Measurements from ENCODE around the gene HELQ. TPM values are rescaled to one million over a fixed set of nuclear protein-coding genes. Genes with fewer than 3 reads are reported as not detected.

Gene HELQ
- total and polyA plus RNA-seq, 2 of the 13 experiments (the other 11 are each of a cell fraction or from before 2014, with no cell fraction given): 6.6 to 10.8 TPM

DNA sequence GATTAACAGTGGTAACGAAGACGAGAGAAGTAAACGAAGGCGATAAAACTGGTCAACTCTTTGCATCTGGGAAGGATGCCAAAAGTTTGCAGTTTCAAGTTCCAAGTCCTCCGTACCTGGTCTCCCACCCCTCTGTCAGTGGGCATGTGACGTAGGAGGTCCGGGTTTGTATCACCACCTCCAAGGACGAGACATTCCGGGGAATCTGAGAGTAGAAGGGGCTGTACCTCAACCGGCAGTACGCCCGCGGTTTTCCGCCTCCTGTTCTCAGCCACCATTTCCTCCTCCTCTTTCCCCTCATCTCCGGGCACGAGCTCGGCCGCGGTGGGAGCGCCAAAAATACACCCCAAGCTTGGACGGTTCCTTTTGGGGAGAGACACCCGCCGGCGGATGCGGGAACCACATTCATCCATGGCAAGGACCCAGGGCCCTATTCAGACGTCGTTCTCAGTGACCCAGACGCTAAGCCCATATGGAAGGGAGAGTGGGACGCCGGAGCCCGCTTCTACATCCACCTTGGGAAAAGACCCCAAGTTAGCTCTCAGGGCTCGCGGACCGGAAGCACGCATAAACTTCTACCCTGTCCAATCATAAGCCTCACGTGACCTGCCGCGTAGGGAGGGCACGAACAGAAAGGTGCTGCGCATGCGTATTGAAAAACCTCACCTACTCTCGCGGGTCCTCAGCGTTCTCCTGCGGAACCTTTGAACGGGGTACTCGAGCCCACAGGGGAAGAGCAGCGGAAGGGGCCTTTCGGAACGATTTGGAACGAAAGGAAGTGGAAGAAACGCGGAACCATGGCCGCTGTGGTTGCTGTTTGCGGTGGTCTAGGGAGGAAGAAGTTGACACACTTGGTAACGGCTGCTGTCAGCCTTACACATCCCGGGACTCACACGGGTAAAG, at the start of gene HELQ, which contains the start of gene MRPS18C (continued):
- TF ChIP-seq, protein P1, sequence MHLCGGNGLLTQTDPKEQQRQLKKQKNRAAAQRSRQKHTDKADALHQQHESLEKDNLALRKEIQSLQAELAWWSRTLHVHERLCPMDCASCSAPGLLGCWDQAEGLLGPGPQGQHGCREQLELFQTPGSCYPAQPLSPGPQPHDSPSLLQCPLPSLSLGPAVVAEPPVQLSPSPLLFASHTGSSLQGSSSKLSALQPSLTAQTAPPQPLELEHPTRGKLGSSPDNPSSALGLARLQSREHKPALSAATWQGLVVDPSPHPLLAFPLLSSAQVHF (CRISPR knock-in tag; IDR thresholded peaks at IDR 0.05): 0 out of 2 replicates have a peak, but pooled peaks have one; percentile 62
- TF ChIP-seq MZF1 (CRISPR knock-in tag; IDR thresholded peaks at IDR 0.05; ENCODE audit: borderline replicate concordance): no peak
- TF ChIP-seq POLR2A (IDR thresholded peaks at IDR 0.05; ENCODE audit: insufficient read depth in 1 of 2, low read depth in 2 of 2, low read length in 2 of 2): peak; percentile 91 to 97
- peak; percentile 32; the same call in 1 of the 2 replicates for TF ChIP-seq ZNF598 (CRISPR knock-in tag; IDR thresholded peaks at IDR 0.05; ENCODE audit: borderline replicate concordance)
- no peak for TF ChIP-seq NR1H2 (CRISPR knock-in tag; IDR thresholded peaks at IDR 0.05; ENCODE audit: borderline replicate concordance, low read depth)
- peak; percentile 91 for TF ChIP-seq U2AF1 (optimal IDR thresholded peaks at IDR 0.05; ENCODE audit: low read depth, low read length)
- TF ChIP-seq, protein P2, sequence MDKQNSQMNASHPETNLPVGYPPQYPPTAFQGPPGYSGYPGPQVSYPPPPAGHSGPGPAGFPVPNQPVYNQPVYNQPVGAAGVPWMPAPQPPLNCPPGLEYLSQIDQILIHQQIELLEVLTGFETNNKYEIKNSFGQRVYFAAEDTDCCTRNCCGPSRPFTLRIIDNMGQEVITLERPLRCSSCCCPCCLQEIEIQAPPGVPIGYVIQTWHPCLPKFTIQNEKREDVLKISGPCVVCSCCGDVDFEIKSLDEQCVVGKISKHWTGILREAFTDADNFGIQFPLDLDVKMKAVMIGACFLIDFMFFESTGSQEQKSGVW (CRISPR knock-in tag; IDR thresholded peaks at IDR 0.05; ENCODE audit: borderline replicate concordance): no peak
- TF ChIP-seq, protein P3, sequence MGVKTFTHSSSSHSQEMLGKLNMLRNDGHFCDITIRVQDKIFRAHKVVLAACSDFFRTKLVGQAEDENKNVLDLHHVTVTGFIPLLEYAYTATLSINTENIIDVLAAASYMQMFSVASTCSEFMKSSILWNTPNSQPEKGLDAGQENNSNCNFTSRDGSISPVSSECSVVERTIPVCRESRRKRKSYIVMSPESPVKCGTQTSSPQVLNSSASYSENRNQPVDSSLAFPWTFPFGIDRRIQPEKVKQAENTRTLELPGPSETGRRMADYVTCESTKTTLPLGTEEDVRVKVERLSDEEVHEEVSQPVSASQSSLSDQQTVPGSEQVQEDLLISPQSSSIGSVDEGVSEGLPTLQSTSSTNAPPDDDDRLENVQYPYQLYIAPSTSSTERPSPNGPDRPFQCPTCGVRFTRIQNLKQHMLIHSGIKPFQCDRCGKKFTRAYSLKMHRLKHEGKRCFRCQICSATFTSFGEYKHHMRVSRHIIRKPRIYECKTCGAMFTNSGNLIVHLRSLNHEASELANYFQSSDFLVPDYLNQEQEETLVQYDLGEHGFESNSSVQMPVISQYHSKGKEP (CRISPR knock-in tag; IDR thresholded peaks at IDR 0.05): no peak; the same call in none of the 2 replicates
- TF ChIP-seq ARHGAP35 (CRISPR knock-in tag; IDR thresholded peaks at IDR 0.05; ENCODE audit: borderline replicate concordance): peak; percentile 67; the same call in 1 of the 2 replicates
- TF ChIP-seq, protein P4, sequence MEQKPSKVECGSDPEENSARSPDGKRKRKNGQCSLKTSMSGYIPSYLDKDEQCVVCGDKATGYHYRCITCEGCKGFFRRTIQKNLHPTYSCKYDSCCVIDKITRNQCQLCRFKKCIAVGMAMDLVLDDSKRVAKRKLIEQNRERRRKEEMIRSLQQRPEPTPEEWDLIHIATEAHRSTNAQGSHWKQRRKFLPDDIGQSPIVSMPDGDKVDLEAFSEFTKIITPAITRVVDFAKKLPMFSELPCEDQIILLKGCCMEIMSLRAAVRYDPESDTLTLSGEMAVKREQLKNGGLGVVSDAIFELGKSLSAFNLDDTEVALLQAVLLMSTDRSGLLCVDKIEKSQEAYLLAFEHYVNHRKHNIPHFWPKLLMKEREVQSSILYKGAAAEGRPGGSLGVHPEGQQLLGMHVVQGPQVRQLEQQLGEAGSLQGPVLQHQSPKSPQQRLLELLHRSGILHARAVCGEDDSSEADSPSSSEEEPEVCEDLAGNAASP (CRISPR knock-in tag; IDR thresholded peaks at IDR 0.05; ENCODE audit: borderline replicate concordance): peak; percentile 85
- peak; percentile 81; the same call in 1 of the 2 replicates for TF ChIP-seq SRF (IDR thresholded peaks at IDR 0.05; ENCODE audit: low read depth, low read length)
- TF ChIP-seq, protein P5, sequence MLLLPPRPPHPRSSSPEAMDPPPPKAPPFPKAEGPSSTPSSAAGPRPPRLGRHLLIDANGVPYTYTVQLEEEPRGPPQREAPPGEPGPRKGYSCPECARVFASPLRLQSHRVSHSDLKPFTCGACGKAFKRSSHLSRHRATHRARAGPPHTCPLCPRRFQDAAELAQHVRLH (CRISPR knock-in tag; IDR thresholded peaks at IDR 0.05; ENCODE audit: borderline replicate concordance, low read depth): peak; percentile 97; the same call in 1 of the 2 replicates
- no peak for TF ChIP-seq GZF1 (CRISPR knock-in tag; IDR thresholded peaks at IDR 0.05)
- peak; percentile 87 for TF ChIP-seq ETV5 (CRISPR knock-in tag; IDR thresholded peaks at IDR 0.05; ENCODE audit: borderline replicate concordance)
- TF ChIP-seq, protein P6, sequence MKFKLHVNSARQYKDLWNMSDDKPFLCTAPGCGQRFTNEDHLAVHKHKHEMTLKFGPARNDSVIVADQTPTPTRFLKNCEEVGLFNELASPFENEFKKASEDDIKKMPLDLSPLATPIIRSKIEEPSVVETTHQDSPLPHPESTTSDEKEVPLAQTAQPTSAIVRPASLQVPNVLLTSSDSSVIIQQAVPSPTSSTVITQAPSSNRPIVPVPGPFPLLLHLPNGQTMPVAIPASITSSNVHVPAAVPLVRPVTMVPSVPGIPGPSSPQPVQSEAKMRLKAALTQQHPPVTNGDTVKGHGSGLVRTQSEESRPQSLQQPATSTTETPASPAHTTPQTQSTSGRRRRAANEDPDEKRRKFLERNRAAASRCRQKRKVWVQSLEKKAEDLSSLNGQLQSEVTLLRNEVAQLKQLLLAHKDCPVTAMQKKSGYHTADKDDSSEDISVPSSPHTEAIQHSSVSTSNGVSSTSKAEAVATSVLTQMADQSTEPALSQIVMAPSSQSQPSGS (CRISPR knock-in tag; IDR thresholded peaks at IDR 0.05): peak; percentile 93
- TF ChIP-seq, protein P7, sequence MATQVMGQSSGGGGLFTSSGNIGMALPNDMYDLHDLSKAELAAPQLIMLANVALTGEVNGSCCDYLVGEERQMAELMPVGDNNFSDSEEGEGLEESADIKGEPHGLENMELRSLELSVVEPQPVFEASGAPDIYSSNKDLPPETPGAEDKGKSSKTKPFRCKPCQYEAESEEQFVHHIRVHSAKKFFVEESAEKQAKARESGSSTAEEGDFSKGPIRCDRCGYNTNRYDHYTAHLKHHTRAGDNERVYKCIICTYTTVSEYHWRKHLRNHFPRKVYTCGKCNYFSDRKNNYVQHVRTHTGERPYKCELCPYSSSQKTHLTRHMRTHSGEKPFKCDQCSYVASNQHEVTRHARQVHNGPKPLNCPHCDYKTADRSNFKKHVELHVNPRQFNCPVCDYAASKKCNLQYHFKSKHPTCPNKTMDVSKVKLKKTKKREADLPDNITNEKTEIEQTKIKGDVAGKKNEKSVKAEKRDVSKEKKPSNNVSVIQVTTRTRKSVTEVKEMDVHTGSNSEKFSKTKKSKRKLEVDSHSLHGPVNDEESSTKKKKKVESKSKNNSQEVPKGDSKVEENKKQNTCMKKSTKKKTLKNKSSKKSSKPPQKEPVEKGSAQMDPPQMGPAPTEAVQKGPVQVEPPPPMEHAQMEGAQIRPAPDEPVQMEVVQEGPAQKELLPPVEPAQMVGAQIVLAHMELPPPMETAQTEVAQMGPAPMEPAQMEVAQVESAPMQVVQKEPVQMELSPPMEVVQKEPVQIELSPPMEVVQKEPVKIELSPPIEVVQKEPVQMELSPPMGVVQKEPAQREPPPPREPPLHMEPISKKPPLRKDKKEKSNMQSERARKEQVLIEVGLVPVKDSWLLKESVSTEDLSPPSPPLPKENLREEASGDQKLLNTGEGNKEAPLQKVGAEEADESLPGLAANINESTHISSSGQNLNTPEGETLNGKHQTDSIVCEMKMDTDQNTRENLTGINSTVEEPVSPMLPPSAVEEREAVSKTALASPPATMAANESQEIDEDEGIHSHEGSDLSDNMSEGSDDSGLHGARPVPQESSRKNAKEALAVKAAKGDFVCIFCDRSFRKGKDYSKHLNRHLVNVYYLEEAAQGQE (IDR thresholded peaks at IDR 0.05; ENCODE audit: borderline replicate concordance in 1 of 2, low read depth in 1 of 2, low read length in 2 of 2): peak in 1 of 2 experiments; percentile 69; a peak in 1 of 4 replicates
- peak; percentile 85 for TF ChIP-seq HOXA5 (CRISPR knock-in tag; IDR thresholded peaks at IDR 0.05)
